Measurements from ENCODE around the gene TMCO4.

Gene TMCO4

DNA sequence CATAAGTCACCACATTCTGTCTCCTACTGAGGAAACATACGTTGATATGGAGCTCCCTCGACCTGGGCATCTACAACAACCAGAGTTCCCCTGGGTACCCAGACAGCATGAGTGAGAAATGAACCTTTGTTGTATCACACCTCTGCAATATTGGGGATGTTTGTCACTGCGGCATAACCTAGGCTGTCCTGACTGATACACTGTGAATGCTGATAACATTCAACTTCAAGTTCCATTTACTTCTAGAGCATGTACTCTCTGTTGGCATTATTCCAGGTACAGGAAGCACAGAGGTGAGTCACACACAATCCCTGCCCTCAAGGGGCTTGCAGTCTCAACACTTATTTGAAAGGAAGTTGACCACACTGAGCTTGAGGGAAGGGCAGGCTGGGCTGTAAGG is 69.5 kb downstream of the TMCO4 start:
- no peak for DNase-seq (ENCODE audit: extremely low read depth, low read depth)
- no peak for TF ChIP-seq CTCF (IDR thresholded peaks at IDR 0.05; ENCODE audit: low read depth, low read length)

- no peak for DNase-seq (ENCODE audit: extremely low read depth, low read depth)
- no peak for TF ChIP-seq CTCF (IDR thresholded peaks at IDR 0.05; ENCODE audit: low read depth, low read length)
These were observed 71.1 kb downstream of the TMCO4 start for GRCh38 chr1:19728413-19729145.

DNA sequence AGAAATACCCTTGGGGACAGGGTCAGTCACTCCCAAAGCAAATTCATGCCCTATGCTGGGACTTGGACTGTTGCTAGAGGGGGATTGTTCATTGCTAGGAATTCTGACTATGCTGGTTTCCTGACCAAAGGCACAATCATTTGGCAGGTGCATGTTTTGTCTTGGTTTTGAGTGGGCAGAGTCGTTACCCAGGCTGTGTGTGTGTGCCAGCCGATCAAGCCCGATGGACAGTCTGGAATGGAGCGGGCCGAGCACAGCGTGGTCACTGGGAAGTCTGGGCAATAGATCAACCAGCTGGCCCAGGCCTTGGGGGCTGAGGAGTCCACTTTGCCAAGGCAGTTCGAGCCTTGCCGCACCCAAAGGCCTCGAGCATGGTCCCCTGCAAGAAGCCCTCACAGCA is 74.1 kb downstream of the TMCO4 start:
- no peak for TF ChIP-seq CTCF (IDR thresholded peaks at IDR 0.05; ENCODE audit: low read depth, low read length)
- DNase-seq (ENCODE audit: extremely low read depth, low read depth), result no peak

- no peak for TF ChIP-seq CTCF (IDR thresholded peaks at IDR 0.05; ENCODE audit: low read depth, low read length)
- DNase-seq (ENCODE audit: extremely low read depth, low read depth), result no peak
These were observed 75.8 kb downstream of the TMCO4 start for GRCh38 chr1:19723874-19724273.

GRCh38 chr1:19720973-19721372 is 78.7 kb downstream of the TMCO4 start:
- DNase-seq (ENCODE audit: extremely low read depth, low read depth), result no peak
- TF ChIP-seq CTCF (IDR thresholded peaks at IDR 0.05; ENCODE audit: low read depth, low read length), result no peak

DNA sequence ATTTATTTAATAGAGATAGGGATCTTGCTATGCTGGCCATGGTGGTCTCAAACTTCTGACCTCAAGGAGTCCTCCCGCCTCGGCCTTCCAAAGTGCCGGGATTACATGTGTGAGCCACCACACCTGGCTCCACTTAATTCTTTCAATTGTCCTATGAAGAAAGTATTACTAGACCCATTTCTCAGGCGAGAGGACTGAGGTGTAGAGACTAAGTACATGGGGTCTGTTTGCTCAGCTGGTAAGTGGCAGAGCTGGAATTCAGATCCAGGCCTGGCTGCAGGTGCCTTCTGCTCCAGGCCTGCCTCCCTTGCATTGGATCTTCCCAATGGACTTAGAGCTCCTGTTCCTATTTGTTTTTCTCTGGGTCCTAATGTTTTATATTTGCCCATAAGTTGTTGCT is 79.5 kb downstream of the TMCO4 start:
- DNase-seq (ENCODE audit: extremely low read depth, low read depth), result no peak

GRCh38 chr1:19717467-19717866 is 82.2 kb downstream of the TMCO4 start:
- no peak for TF ChIP-seq CTCF (IDR thresholded peaks at IDR 0.05; ENCODE audit: low read depth, low read length)
- no peak for DNase-seq (ENCODE audit: extremely low read depth, low read depth)

More for the DNA sequence above, 79.5 kb downstream of the TMCO4 start:
- TF ChIP-seq CTCF (IDR thresholded peaks at IDR 0.05; ENCODE audit: low read depth, low read length), result no peak
